GM19324 (cell line): Measurements from ENCODE around the gene NDUFB10.
A peak's percentile ranks its signal among the peaks of the same experiment; 100 is the strongest.
"Not testable (repeated sequence)": the region's sequence is repeated elsewhere in the genome, so short reads cannot be mapped to it uniquely, and the experiment has no call there.

ENCODE experiments used
- ATAC-seq: cut with Tn5 transposase; IDR thresholded peaks from one replicate; pipeline ENCODE4 v1.9.1; 2021; ENCODE audit warnings: mild to moderate bottlenecking, moderate library complexity; ENCODE audit not compliant: unreplicated experiment, low FRiP score

The NDUFB10 gene

GRCh38 chr16:1959269-1960039 is at the start of gene NDUFB10:
NDUFB10 (plus strand) TSS chr16:1959538; CDS start chr16:1959625, 87 bp downstream.
- peak; percentile 73 for ATAC-seq

GRCh38 chr16:1909561-1910231 is 49.6 kb upstream of the NDUFB10 start:
- ATAC-seq, result no peak

GRCh38 chr16:1911467-1912214 is 47.7 kb upstream of the NDUFB10 start:
- no peak for ATAC-seq

- ATAC-seq, result no peak
Observed at GRCh38 chr16:1912215-1912543, 47.2 kb upstream of the NDUFB10 start.

- no peak for ATAC-seq
Observed at GRCh38 chr16:1913327-1914083, 45.8 kb upstream of the NDUFB10 start.

GRCh38 chr16:1914084-1914608 is 45.2 kb upstream of the NDUFB10 start:
- ATAC-seq, result no peak

- ATAC-seq, result no peak
Observed at GRCh38 chr16:1914988-1915387, 44.4 kb upstream of the NDUFB10 start.

- no peak for ATAC-seq
Observed at GRCh38 chr16:1915732-1916639, 43.4 kb upstream of the NDUFB10 start.

- no peak for ATAC-seq
Observed at GRCh38 chr16:1916640-1916990, 42.7 kb upstream of the NDUFB10 start.

GRCh38 chr16:1917056-1917664 is 42.2 kb upstream of the NDUFB10 start:
- ATAC-seq, result no peak

GRCh38 chr16:1917665-1918350 is 41.5 kb upstream of the NDUFB10 start:
- no peak for ATAC-seq

- no peak for ATAC-seq
Observed at GRCh38 chr16:1918351-1919326, 40.7 kb upstream of the NDUFB10 start, which contains the start of gene HS3ST6. HS3ST6 (minus strand) TSS chr16:1918415; CDS start chr16:1918323, 92 bp downstream.

- no peak for ATAC-seq
Observed at GRCh38 chr16:1919327-1919998, 39.9 kb upstream of the NDUFB10 start.

- not testable (repeated sequence) for ATAC-seq
Observed at GRCh38 chr16:1920122-1920521, 39.2 kb upstream of the NDUFB10 start.

GRCh38 chr16:1920727-1921171 is 38.6 kb upstream of the NDUFB10 start:
- no peak for ATAC-seq

GRCh38 chr16:1922357-1922756 is 37.0 kb upstream of the NDUFB10 start:
- no peak for ATAC-seq
